Measurements from ENCODE around the gene IQSEC2.

Gene IQSEC2

DNA sequence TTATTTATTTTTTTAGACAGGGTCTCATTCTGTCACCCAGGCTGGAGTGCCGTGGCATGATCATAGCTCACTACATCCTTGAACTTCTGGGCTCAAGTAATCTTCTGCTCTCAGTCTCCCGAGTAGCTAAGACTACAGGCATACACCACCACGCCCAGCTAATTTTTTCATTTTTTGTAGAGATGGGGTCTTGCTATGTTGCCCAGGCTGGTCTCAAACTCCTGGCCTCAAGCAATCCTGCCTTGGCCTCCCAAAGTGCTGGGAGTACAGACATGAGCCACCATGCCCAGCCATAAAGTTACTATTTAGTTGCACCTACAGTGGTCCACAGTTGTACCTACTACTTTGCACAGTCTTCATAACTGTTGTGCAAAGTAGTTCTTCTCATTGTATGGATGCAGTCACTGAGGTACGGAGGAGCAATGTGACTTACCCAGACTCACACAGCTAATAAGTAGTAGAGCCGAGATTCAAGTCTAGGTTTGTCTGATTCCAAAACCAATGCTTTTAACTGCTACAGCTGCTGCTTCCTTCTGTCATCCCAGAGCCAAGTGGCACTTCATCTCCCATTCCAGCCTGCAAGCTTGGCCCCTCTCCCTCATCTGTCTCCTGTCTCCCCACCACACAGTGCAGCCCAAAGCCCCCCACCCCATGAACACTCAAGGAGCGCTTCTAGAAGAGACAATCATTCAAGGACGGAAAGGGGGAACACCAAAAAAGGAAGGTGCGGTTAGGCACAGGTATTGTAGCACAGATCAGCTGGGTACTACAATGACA lies 24.0 kb upstream of the IQSEC2 start:
- H3K27ac ChIP-seq, result no peak overlapping the region
- H4K20me1 ChIP-seq, result no peaks in the 10 kb centered on the region
- H3K4me1 ChIP-seq, result no peaks in the 10 kb centered on the region
- H3K9ac ChIP-seq, result no peak overlapping the region
- H3K4me3 ChIP-seq, result no peak overlapping the region
- H3K9me3 ChIP-seq, result no peaks in the 10 kb centered on the region
- TF ChIP-seq Cebpa-rat (IDR thresholded peaks at IDR 0.05), result no peak
- no peak overlapping the region for H3K4me2 ChIP-seq
- no peaks in the 10 kb centered on the region for H3K36me3 ChIP-seq
- H3K27me3 ChIP-seq, result peaks cover 35% of the 10 kb centered on the region

DNA sequence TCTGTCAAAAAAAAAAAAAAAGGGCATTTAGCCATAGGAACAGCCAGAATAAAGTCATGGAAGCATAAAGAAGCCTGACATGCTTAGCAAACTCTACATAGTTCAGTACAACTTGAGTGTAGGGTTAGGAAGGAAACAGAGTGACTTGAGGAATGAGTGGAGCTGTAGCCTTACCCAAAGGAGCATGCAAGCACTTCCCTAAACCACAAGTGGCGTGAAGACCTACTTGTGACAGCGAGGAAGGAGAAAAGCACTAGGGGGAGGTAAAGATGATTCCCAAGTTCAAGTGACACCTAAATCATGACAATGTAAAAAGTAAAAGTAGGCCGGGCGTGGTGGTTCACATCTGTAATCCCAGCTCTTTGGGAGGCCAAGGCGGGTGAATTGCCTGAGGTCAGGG lies 21.8 kb upstream of the IQSEC2 start:
- Histone ChIP-seq H3K27me3 (peaks cover 52% of the 10 kb centered on the region), H3K9ac (no peak overlapping the region), H4K20me1 (no peaks in the 10 kb centered on the region; the same call in 1 of the 2 replicates), H3K9me3 (no peaks in the 10 kb centered on the region), H3K27ac (no peak overlapping the region), H3K4me2 (no peak overlapping the region), H3K4me3 (no peak overlapping the region), H3K4me1 (no peaks in the 10 kb centered on the region), H3K36me3 (no peaks in the 10 kb centered on the region)
- no peak for TF ChIP-seq Cebpa-rat (IDR thresholded peaks at IDR 0.05)

DNA sequence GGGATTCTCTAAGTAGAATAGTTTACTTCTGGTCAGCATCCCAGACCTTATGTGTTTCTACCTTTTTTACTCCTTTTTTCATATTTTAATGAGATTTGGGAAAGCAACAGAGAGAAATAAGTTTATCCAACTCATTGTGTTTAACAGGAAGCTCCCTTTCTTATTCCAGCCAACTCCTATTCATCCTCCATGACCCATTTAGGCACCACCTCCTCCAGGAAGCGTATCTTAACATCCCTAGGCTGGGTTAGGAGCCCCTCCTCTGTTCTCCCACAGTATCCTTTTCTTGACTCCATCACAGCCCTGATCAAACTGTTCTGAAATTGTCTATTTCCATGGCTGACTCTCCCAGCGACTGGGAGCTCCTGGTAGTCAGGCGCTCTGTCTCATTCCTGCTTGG lies 18.8 kb upstream of the IQSEC2 start:
- peaks cover 60% of the 10 kb centered on the region for H3K27me3 ChIP-seq

DNA sequence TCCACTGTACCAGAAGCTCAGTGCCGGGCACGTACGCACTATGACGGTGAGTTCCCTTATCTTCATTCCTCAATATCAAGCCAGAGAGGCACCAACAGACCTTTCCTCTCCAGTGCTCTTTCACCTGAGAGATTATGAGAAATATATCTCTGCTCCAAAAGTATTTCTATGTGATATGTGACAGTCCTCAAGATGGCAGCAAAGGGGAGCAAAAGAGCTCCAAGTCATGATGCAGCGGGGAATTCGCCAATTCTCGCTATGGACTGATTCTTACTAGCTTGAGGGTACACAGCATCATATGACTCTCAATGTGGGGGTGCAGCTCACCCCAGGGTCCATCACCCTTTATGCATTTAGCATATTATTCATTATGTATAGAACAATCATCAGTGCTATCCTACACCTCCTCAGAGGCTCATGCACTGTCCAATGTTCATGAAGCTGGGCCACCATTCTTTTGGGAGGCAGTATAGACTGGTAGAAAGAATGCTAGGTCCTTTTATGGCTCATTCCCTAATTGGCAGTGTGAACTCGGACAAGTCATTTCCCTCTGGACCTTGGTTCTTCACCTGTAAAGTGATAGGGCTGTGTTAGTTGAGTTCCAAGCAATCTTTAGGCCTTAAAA lies 12.8 kb upstream of the IQSEC2 start:
- peaks cover 21% of the 10 kb centered on the region for H3K27me3 ChIP-seq
- TF ChIP-seq Cebpa-rat (IDR thresholded peaks at IDR 0.05), result no peak

More for the DNA sequence above, 18.8 kb upstream of the IQSEC2 start:
- Histone ChIP-seq H3K36me3 (no peaks in the 10 kb centered on the region), H3K4me3 (no peak overlapping the region), H3K4me2 (no peak overlapping the region), H3K27ac (no peak overlapping the region), H4K20me1 (no peaks in the 10 kb centered on the region; the same call in 1 of the 2 replicates), H3K9ac (no peak overlapping the region), H3K4me1 (no peaks in the 10 kb centered on the region), H3K9me3 (no peaks in the 10 kb centered on the region)
- TF ChIP-seq Cebpa-rat (IDR thresholded peaks at IDR 0.05), result no peak

DNA sequence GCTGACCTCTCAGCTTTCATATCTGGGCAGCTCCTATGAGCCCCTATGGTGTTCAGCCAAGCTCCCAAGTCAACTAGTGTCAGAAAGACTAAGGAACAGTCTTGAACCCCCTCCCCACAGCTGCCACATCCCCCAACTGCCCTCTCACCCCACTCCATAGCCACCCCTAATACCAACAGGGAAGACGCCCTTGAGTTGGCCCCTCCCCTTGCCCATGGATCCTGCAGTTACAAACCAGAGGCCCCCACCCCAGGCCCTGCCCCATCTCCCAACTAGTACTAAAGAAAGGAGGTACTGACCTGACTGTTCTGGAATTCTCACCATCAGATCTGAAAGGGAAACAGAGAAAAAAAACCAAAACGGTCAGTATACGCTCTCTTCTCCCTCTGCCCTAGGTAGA lies 10.2 kb upstream of the IQSEC2 start:
- Histone ChIP-seq H3K9ac (no peak overlapping the region), H3K4me3 (no peak overlapping the region), H4K20me1 (no peaks in the 10 kb centered on the region), H3K4me1 (peaks cover 30% of the 10 kb centered on the region), H3K9me3 (no peaks in the 10 kb centered on the region), H3K27me3 (peaks cover 4% of the 10 kb centered on the region; the same call in 1 of the 2 replicates), H3K27ac (no peak overlapping the region), H3K36me3 (no peaks in the 10 kb centered on the region), H3K4me2 (no peak overlapping the region)
- no peak for TF ChIP-seq Cebpa-rat (IDR thresholded peaks at IDR 0.05)

More for the DNA sequence above, 12.8 kb upstream of the IQSEC2 start:
- Histone ChIP-seq H3K27ac (no peak overlapping the region), H4K20me1 (no peaks in the 10 kb centered on the region; the same call in 1 of the 2 replicates), H3K9ac (no peak overlapping the region), H3K4me2 (no peak overlapping the region), H3K36me3 (no peaks in the 10 kb centered on the region), H3K4me3 (no peak overlapping the region), H3K9me3 (no peaks in the 10 kb centered on the region), H3K4me1 (peaks cover 4% of the 10 kb centered on the region; the same call in 1 of the 2 replicates)

DNA sequence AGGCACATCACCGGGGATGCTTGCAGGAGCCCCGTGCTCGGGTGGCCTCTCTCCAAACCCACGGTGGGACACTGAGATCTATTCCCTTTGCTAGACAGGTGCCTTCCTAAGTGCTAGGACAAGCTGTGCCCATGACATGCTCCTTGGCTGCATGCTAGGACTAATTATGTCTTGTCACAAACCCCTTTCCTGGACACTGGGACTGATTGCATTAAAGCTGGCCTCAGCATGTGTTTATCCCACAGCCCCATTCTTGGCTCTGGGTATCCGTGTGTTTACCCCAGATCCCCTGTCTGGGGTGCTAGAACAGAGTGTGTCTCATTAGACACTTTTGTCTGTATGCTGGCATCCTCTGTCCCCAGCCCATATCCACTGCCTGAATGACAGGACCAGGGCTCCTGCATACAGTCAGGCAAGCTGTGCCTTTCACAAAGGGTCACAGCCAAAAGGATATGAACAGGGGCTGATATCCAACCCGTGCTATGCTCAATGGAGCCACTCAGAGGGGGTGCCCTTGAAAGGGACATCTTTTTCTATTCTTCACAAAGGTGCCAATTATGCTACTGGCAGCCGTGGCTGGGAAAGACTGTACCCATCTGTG lies 9.2 kb upstream of the IQSEC2 start:
- H3K4me2 ChIP-seq, result no peak overlapping the region
- no peak overlapping the region for H3K9ac ChIP-seq
- no peak overlapping the region for H3K4me3 ChIP-seq
- peaks cover 40% of the 10 kb centered on the region for H3K4me1 ChIP-seq
- no peaks in the 10 kb centered on the region for H3K36me3 ChIP-seq
- TF ChIP-seq Cebpa-rat (IDR thresholded peaks at IDR 0.05), result no peak
- H3K9me3 ChIP-seq, result no peaks in the 10 kb centered on the region
- no peak overlapping the region for H3K27ac ChIP-seq
- peaks cover 4% of the 10 kb centered on the region; the same call in 1 of the 2 replicates for H3K27me3 ChIP-seq
- no peaks in the 10 kb centered on the region for H4K20me1 ChIP-seq

DNA sequence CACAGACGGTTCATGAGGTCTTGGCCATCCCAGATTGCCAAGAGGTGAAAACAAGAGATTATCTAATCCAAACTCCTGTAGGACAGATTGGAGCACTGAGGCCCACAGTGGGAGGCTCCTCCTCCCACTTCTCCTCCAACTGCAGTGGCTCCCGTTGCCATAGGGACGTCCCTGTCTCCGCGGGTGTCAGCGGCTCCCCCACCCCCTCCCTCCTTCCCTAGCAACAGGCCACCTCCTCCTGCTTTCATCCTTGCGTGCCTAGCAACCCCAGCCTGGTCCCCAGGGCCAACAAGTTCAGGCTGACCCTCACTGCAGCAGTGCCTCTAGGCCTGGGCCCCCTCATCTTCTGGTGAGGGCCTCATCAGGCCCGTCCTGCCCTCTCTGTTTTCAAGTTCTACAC lies 6.8 kb upstream of the IQSEC2 start:
- Histone ChIP-seq H3K9me3 (no peaks in the 10 kb centered on the region), H3K4me3 (peak overlapping the region; percentile 51), H3K27me3 (peaks cover 15% of the 10 kb centered on the region), H3K36me3 (no peaks in the 10 kb centered on the region), H4K20me1 (no peaks in the 10 kb centered on the region), H3K4me2 (peak overlapping the region; percentile 89), H3K4me1 (peaks cover 54% of the 10 kb centered on the region), H3K9ac (0 out of 2 replicates have a peak overlapping the region, but pooled peaks have one; percentile 33), H3K27ac (peak overlapping the region; percentile 57)
- TF ChIP-seq Cebpa-rat (IDR thresholded peaks at IDR 0.05), result no peak

DNA sequence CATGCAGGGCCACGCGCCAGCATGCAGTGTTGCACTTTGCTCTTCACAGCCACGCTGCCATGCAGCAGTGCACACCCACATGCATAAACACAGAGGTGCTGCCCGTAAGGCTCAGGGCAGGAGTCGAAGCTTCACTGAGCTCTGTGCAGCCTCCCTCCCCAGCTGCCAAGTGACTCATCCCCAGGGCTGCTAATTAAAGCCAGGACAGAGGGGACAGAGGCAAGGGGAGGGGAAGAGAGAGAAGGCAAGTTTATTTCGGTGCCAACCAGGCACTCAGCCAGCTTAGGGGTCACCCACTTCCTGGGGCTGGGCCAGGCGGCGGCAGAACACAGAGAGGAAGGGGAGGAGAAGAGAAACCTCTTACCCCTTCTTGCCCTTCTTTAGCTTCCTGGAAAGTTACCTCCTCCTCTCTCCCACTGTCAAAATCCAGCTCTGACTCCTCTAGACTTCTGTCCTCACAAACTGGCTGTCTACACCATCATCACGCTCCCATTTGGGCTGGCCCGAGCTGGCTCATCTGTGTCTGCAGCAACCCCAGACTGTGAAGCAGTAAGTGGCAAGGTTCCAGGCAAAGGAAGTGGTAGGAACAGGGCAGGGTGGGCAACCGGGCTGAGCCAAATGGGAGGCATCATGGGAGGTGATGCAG lies 6.2 kb upstream of the IQSEC2 start:
- H3K4me3 ChIP-seq, result peak overlapping the region; percentile 51
- no peaks in the 10 kb centered on the region for H3K36me3 ChIP-seq
- TF ChIP-seq Cebpa-rat (IDR thresholded peaks at IDR 0.05), result no peak
- H4K20me1 ChIP-seq, result no peaks in the 10 kb centered on the region
- H3K4me2 ChIP-seq, result peak overlapping the region; percentile 89
- peaks cover 19% of the 10 kb centered on the region for H3K27me3 ChIP-seq
- no peaks in the 10 kb centered on the region for H3K9me3 ChIP-seq
- H3K4me1 ChIP-seq, result peaks cover 55% of the 10 kb centered on the region
- H3K9ac ChIP-seq, result peak overlapping the region; percentile 33; the same call in 1 of the 2 replicates
- peak overlapping the region; percentile 57 for H3K27ac ChIP-seq

DNA sequence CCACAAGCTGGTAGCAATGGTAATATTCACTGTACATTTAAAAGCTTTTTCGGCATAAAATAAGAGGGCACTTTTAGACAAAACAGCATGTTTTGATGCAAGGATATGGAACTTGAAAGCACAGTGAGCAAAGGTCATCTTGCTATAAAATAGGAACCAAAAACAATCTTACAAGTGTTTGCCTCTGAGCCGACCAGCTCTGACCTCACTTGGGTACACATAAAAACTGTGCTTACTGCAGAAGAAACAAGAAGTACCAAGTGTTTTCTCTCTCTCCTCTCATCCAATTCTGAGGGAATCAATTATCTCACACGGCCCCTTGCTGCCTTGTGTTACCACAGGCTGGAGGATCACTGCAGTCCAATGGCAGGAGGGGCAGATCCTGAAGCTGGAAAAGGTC lies 4.8 kb upstream of the IQSEC2 start:
- no peaks in the 10 kb centered on the region for H3K9me3 ChIP-seq
- no peak for TF ChIP-seq Cebpa-rat (IDR thresholded peaks at IDR 0.05)

More for the DNA sequence above, 4.8 kb upstream of the IQSEC2 start:
- peaks cover 29% of the 10 kb centered on the region for H3K27me3 ChIP-seq
- no peaks in the 10 kb centered on the region for H3K36me3 ChIP-seq
- peaks cover 70% of the 10 kb centered on the region for H3K4me1 ChIP-seq
- peak overlapping the region; percentile 89 for H3K4me2 ChIP-seq
- 0 out of 2 replicates have a peak overlapping the region, but pooled peaks have one; percentile 47 for H3K27ac ChIP-seq
- peaks cover 7% of the 10 kb centered on the region; the same call in 1 of the 2 replicates for H4K20me1 ChIP-seq
- H3K9ac ChIP-seq, result no peak overlapping the region
- H3K4me3 ChIP-seq, result no peak overlapping the region
